ENCODE data around the gene GPR132.
"Not testable (repeated sequence)": the region's sequence is repeated elsewhere in the genome, so short reads cannot be mapped to it uniquely, and the experiment has no call there.

The GPR132 gene

GRCh38 chr14:105030194-105030593 lies 35.0 kb downstream of the GPR132 start:
- TF ChIP-seq BHLHE40 (IDR thresholded peaks at IDR 0.05; ENCODE audit: borderline replicate concordance) (no peak), NFRKB (IDR thresholded peaks at IDR 0.05) (no peak), ARNT (IDR thresholded peaks at IDR 0.05) (no peak), FOXK2 (IDR thresholded peaks at IDR 0.05) (no peak), ELF4 (IDR thresholded peaks at IDR 0.05) (no peak), L3MBTL2 (conservative IDR thresholded peaks at IDR 0.05) (no peak), TARDBP (IDR thresholded peaks at IDR 0.05) (no peak), PKNOX1 (IDR thresholded peaks at IDR 0.05) (no peak), SUZ12 (IDR thresholded peaks at IDR 0.05) (no peak), HDGF (IDR thresholded peaks at IDR 0.05; ENCODE audit: borderline replicate concordance) (no peak), CTBP1 (IDR thresholded peaks at IDR 0.05; ENCODE audit: borderline replicate concordance) (no peak), FOXM1 (IDR thresholded peaks at IDR 0.05; ENCODE audit: borderline replicate concordance) (no peak), FOXA1 (IDR thresholded peaks at IDR 0.05) (no peak), LEF1 (IDR thresholded peaks at IDR 0.05; ENCODE audit: borderline replicate concordance) (no peak), SP1 (IDR thresholded peaks at IDR 0.05) (no peak), ZNF384 (IDR thresholded peaks at IDR 0.05) (no peak)
- DNase-seq (ENCODE audit: extremely low spot score) = no peak
- CTCF ChIA-PET = no interaction called here
- POLR2A ChIA-PET = interaction anchor here (1.0 kb wide), 1 partner anchor 9 kb away, joined by 4 read pairs; the partner anchor contains the start of gene CDCA4

- ChIA-PET POLR2A (interaction anchor here (1.0 to 1.5 kb wide), 3 partner anchors 9 to 65 kb away, joined by 3 to 4 read pairs (median 4); partner anchors contain the start of gene CDCA4), CTCF (no interaction called here)
- DNase-seq (ENCODE audit: extremely low spot score) = no peak
- TF ChIP-seq FOXM1 (IDR thresholded peaks at IDR 0.05; ENCODE audit: borderline replicate concordance) (no peak), BHLHE40 (IDR thresholded peaks at IDR 0.05; ENCODE audit: borderline replicate concordance) (no peak), ARNT (IDR thresholded peaks at IDR 0.05) (no peak), ELF4 (IDR thresholded peaks at IDR 0.05) (no peak), PKNOX1 (IDR thresholded peaks at IDR 0.05) (no peak), CTBP1 (IDR thresholded peaks at IDR 0.05; ENCODE audit: borderline replicate concordance) (no peak), HDGF (IDR thresholded peaks at IDR 0.05; ENCODE audit: borderline replicate concordance) (no peak), LEF1 (IDR thresholded peaks at IDR 0.05; ENCODE audit: borderline replicate concordance) (no peak), SUZ12 (IDR thresholded peaks at IDR 0.05) (no peak), NFRKB (IDR thresholded peaks at IDR 0.05) (no peak), FOXA1 (IDR thresholded peaks at IDR 0.05) (no peak), ZNF384 (IDR thresholded peaks at IDR 0.05) (no peak), TARDBP (IDR thresholded peaks at IDR 0.05) (no peak), L3MBTL2 (conservative IDR thresholded peaks at IDR 0.05) (no peak), SP1 (IDR thresholded peaks at IDR 0.05) (no peak), FOXK2 (IDR thresholded peaks at IDR 0.05) (no peak)
These were observed 35.8 kb downstream of the GPR132 start for GRCh38 chr14:105029402-105029801.

- CTCF ChIA-PET = no interaction called here
- POLR2A ChIA-PET = interaction anchor here (1.3 to 1.5 kb wide), 2 partner anchors 10 to 64 kb away, joined by 3 to 4 read pairs; no protein-coding TSS in a partner anchor
- DNase-seq (ENCODE audit: extremely low spot score) = no peak
- TF ChIP-seq TARDBP (IDR thresholded peaks at IDR 0.05) = no peak
- TF ChIP-seq CTBP1 (IDR thresholded peaks at IDR 0.05; ENCODE audit: borderline replicate concordance) = no peak
- no peak for TF ChIP-seq PKNOX1 (IDR thresholded peaks at IDR 0.05)
- no peak for TF ChIP-seq ZNF384 (IDR thresholded peaks at IDR 0.05)
- TF ChIP-seq FOXA1 (IDR thresholded peaks at IDR 0.05) = no peak
- TF ChIP-seq BHLHE40 (IDR thresholded peaks at IDR 0.05; ENCODE audit: borderline replicate concordance) = no peak
These were observed 36.8 kb downstream of the GPR132 start for GRCh38 chr14:105028251-105028927.

- POLR2A ChIA-PET = interaction anchor here (1.0 to 1.9 kb wide), 2 partner anchors 11 to 42 kb away, joined by 3 to 4 read pairs; partner anchors contain the start of gene CLBA1
- DNase-seq (ENCODE audit: extremely low spot score) = not testable (repeated sequence)
- CTCF ChIA-PET = interaction anchor here (0.6 kb wide), 1 partner anchor 201 kb away, joined by 3 read pairs; no protein-coding TSS in a partner anchor
- 0 out of 2 replicates have a peak, but pooled peaks have one; percentile 27 for TF ChIP-seq ZNF384 (IDR thresholded peaks at IDR 0.05)
These were observed 37.5 kb downstream of the GPR132 start for GRCh38 chr14:105027718-105028117.

GRCh38 chr14:105026802-105027563 lies 38.2 kb downstream of the GPR132 start:
- CTCF ChIA-PET = interaction anchor here (0.6 kb wide), 1 partner anchor 200 kb away, joined by 3 read pairs; no protein-coding TSS in a partner anchor
- DNase-seq (ENCODE audit: extremely low spot score) = no peak
- no peak for TF ChIP-seq SUZ12 (IDR thresholded peaks at IDR 0.05)
- no peak for TF ChIP-seq FOXK2 (IDR thresholded peaks at IDR 0.05)
- TF ChIP-seq LEF1 (IDR thresholded peaks at IDR 0.05; ENCODE audit: borderline replicate concordance) = no peak
- TF ChIP-seq FOXA1 (IDR thresholded peaks at IDR 0.05) = no peak
- no peak for TF ChIP-seq TARDBP (IDR thresholded peaks at IDR 0.05)
- TF ChIP-seq FOXM1 (IDR thresholded peaks at IDR 0.05; ENCODE audit: borderline replicate concordance) = no peak
- no peak for TF ChIP-seq NFRKB (IDR thresholded peaks at IDR 0.05)
- TF ChIP-seq ZNF384 (IDR thresholded peaks at IDR 0.05) = no peak
- TF ChIP-seq CTBP1 (IDR thresholded peaks at IDR 0.05; ENCODE audit: borderline replicate concordance) = no peak
- no peak for TF ChIP-seq HDGF (IDR thresholded peaks at IDR 0.05; ENCODE audit: borderline replicate concordance)
- TF ChIP-seq ARNT (IDR thresholded peaks at IDR 0.05) = no peak
- TF ChIP-seq ELF4 (IDR thresholded peaks at IDR 0.05) = no peak
- no peak for TF ChIP-seq BHLHE40 (IDR thresholded peaks at IDR 0.05; ENCODE audit: borderline replicate concordance)
- TF ChIP-seq PKNOX1 (IDR thresholded peaks at IDR 0.05) = no peak
- POLR2A ChIA-PET = interaction anchor here (1.0 to 1.9 kb wide), 2 partner anchors 11 to 41 kb away, joined by 3 to 4 read pairs; partner anchors contain the start of gene CLBA1
